Measurements from ENCODE around the gene BABAM2.
A peak's percentile ranks its signal among the peaks of the same experiment; 100 is the strongest.
"Not testable (repeated sequence)": the region's sequence is repeated elsewhere in the genome, so short reads cannot be mapped to it uniquely, and the experiment has no call there.

The BABAM2 gene

GRCh38 chr2:27890146-27890923 lies at the start of gene BABAM2, which contains the start of gene RBKS:
TSS of gene BABAM2 (plus strand) at chr2:27890729. CDS start at chr2:27894557, 3,828 bp downstream.
TSS of gene RBKS (minus strand) at chr2:27890387. CDS start at chr2:27890345, 42 bp downstream.
- no peak for DNase-seq (ENCODE audit: low read depth)

- no peak for DNase-seq (ENCODE audit: low read depth)
These were observed 47.6 kb upstream of the BABAM2 start for GRCh38 chr2:27842894-27843293.

- DNase-seq (ENCODE audit: low read depth), result no peak
These were observed 46.5 kb upstream of the BABAM2 start for GRCh38 chr2:27843992-27844391.

GRCh38 chr2:27844821-27845255 lies 45.7 kb upstream of the BABAM2 start:
- DNase-seq (ENCODE audit: low read depth), result no peak

- DNase-seq (ENCODE audit: low read depth), result no peak
These were observed 43.2 kb upstream of the BABAM2 start for GRCh38 chr2:27847333-27847732.

- no peak for DNase-seq (ENCODE audit: low read depth)
These were observed 40.8 kb upstream of the BABAM2 start for GRCh38 chr2:27849558-27850205.

GRCh38 chr2:27852691-27853090 lies 37.8 kb upstream of the BABAM2 start:
- DNase-seq (ENCODE audit: low read depth), result no peak

- no peak for DNase-seq (ENCODE audit: low read depth)
These were observed 36.2 kb upstream of the BABAM2 start for GRCh38 chr2:27854229-27854862.

- DNase-seq (ENCODE audit: low read depth), result no peak
These were observed 35.1 kb upstream of the BABAM2 start for GRCh38 chr2:27855476-27855875.

- no peak for DNase-seq (ENCODE audit: low read depth)
These were observed 34.1 kb upstream of the BABAM2 start for GRCh38 chr2:27856386-27856785.

- DNase-seq (ENCODE audit: low read depth), result no peak
These were observed 33.6 kb upstream of the BABAM2 start for GRCh38 chr2:27856956-27857355.

GRCh38 chr2:27857417-27858172 lies 32.9 kb upstream of the BABAM2 start:
- peak; percentile 58 for DNase-seq (ENCODE audit: low read depth)

- peak; percentile 61 for DNase-seq (ENCODE audit: low read depth)
These were observed 30.4 kb upstream of the BABAM2 start for GRCh38 chr2:27860111-27860510.

- DNase-seq (ENCODE audit: low read depth), result no peak
These were observed 27.4 kb upstream of the BABAM2 start for GRCh38 chr2:27863146-27863545.

- DNase-seq (ENCODE audit: low read depth), result not testable (repeated sequence)
These were observed 26.6 kb upstream of the BABAM2 start for GRCh38 chr2:27863955-27864354.

GRCh38 chr2:27866237-27866636 lies 24.3 kb upstream of the BABAM2 start:
- DNase-seq (ENCODE audit: low read depth), result no peak

- no peak for DNase-seq (ENCODE audit: low read depth)
These were observed 20.8 kb upstream of the BABAM2 start for GRCh38 chr2:27869763-27870162.

- DNase-seq (ENCODE audit: low read depth), result no peak
These were observed 19.8 kb upstream of the BABAM2 start for GRCh38 chr2:27870724-27871123.

GRCh38 chr2:27871802-27872201 lies 18.7 kb upstream of the BABAM2 start:
- DNase-seq (ENCODE audit: low read depth), result no peak

GRCh38 chr2:27873091-27873490 lies 17.4 kb upstream of the BABAM2 start:
- no peak for DNase-seq (ENCODE audit: low read depth)

GRCh38 chr2:27875089-27875881 lies 15.2 kb upstream of the BABAM2 start:
- no peak for DNase-seq (ENCODE audit: low read depth)
